ENCODE data around the gene MAFG. TPM values are rescaled to one million over a fixed set of nuclear protein-coding genes. Genes with fewer than 3 reads are reported as not detected.
A peak's percentile ranks its signal among the peaks of the same experiment; 100 is the strongest.

MAFG gene
- total and polyA plus RNA-seq, 2 donors (not counting 1 experiment from before 2014, with no cell fraction given), result 11.3 to 20.6 TPM

GRCh38 chr17:81917565-81918332, 9.8 kb downstream of the MAFG start, which contains the start of gene SIRT7:
SIRT7 (minus strand) TSS chr17:81918176; CDS start chr17:81918131, 45 bp downstream.
- Histone ChIP-seq H3K79me2 (ENCODE audit: control insufficient read depth, insufficient read depth, low read length) (peaks cover 54% of the 10 kb centered on the region), H3K36me3 (ENCODE audit: control insufficient read depth, insufficient read depth, low read length) (peaks cover 46% of the 10 kb centered on the region), H3K9me3 (ENCODE audit: control insufficient read depth, insufficient read depth, low read depth, low read length) (no peaks in the 10 kb centered on the region), H3K4me2 (ENCODE audit: extremely low read depth, insufficient read depth, low read length) (peak within 1 kb of the TSS; percentile 100), H3K4me3 (replicated peaks in 1 of 4; ENCODE audit: control extremely low read depth in 1 of 4, insufficient read depth in 1 of 4, low read depth in 3 of 4, low read length in 4 of 4) (peak within 1 kb of the TSS; percentile 64 to 74 (median 70)), H3K27me3 (ENCODE audit: control insufficient read depth, insufficient read depth, low read length) (no peaks in the 10 kb centered on the region), H4K20me1 (ENCODE audit: control insufficient read depth, extremely low read depth, insufficient read depth, low read length) (no peaks in the 10 kb centered on the region), H3K9ac (ENCODE audit: insufficient read depth, low read length) (peak within 1 kb of the TSS; percentile 72), H3K4me1 (ENCODE audit: control insufficient read depth, extremely low read depth, insufficient read depth, low read length) (peaks cover 15% of the 10 kb centered on the region), H3K27ac (ENCODE audit: insufficient read depth, low read length) (peak within 1 kb of the TSS; percentile 56), H2AFZ (ENCODE audit: low read length) (no peak within 1 kb of the TSS)
- peak; percentile 48 to 64 for DNase-seq (ENCODE audit: low read depth in 2 of 2)
- TF ChIP-seq, protein P1, sequence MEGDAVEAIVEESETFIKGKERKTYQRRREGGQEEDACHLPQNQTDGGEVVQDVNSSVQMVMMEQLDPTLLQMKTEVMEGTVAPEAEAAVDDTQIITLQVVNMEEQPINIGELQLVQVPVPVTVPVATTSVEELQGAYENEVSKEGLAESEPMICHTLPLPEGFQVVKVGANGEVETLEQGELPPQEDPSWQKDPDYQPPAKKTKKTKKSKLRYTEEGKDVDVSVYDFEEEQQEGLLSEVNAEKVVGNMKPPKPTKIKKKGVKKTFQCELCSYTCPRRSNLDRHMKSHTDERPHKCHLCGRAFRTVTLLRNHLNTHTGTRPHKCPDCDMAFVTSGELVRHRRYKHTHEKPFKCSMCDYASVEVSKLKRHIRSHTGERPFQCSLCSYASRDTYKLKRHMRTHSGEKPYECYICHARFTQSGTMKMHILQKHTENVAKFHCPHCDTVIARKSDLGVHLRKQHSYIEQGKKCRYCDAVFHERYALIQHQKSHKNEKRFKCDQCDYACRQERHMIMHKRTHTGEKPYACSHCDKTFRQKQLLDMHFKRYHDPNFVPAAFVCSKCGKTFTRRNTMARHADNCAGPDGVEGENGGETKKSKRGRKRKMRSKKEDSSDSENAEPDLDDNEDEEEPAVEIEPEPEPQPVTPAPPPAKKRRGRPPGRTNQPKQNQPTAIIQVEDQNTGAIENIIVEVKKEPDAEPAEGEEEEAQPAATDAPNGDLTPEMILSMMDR (conservative IDR thresholded peaks at IDR 0.05 in 1 of 2, IDR thresholded peaks at IDR 0.05 in 1 of 2; ENCODE audit: low read depth in 1 of 2, low read length in 2 of 2), result no peak
- TF ChIP-seq EZH2 (IDR thresholded peaks at IDR 0.05; ENCODE audit: low read length, missing control alignments), result no peak

- DNase-seq (ENCODE audit: low read depth in 2 of 2), result peak; percentile 41 to 72
- peaks cover 43% of the 10 kb centered on the region for H3K79me2 ChIP-seq (ENCODE audit: control insufficient read depth, insufficient read depth, low read length)
- no peaks in the 10 kb centered on the region for H3K9me3 ChIP-seq (ENCODE audit: control insufficient read depth, insufficient read depth, low read depth, low read length)
- TF ChIP-seq, protein P1 (conservative IDR thresholded peaks at IDR 0.05 in 1 of 2, IDR thresholded peaks at IDR 0.05 in 1 of 2; ENCODE audit: low read depth in 1 of 2, low read length in 2 of 2), result no peak
- TF ChIP-seq EZH2 (IDR thresholded peaks at IDR 0.05; ENCODE audit: low read length, missing control alignments), result no peak
- peak overlapping the region; percentile 100 for H3K4me2 ChIP-seq (ENCODE audit: extremely low read depth, insufficient read depth, low read length)
- peak overlapping the region; percentile 26 to 74 (median 70) for H3K4me3 ChIP-seq (replicated peaks in 1 of 4; ENCODE audit: control extremely low read depth in 1 of 4, insufficient read depth in 1 of 4, low read depth in 3 of 4, low read length in 4 of 4)
- H3K36me3 ChIP-seq (ENCODE audit: control insufficient read depth, insufficient read depth, low read length), result peaks cover 43% of the 10 kb centered on the region
- no peaks in the 10 kb centered on the region for H4K20me1 ChIP-seq (ENCODE audit: control insufficient read depth, extremely low read depth, insufficient read depth, low read length)
- no peaks in the 10 kb centered on the region for H3K27me3 ChIP-seq (ENCODE audit: control insufficient read depth, insufficient read depth, low read length)
- peak overlapping the region; percentile 12 for H3K27ac ChIP-seq (ENCODE audit: insufficient read depth, low read length)
- no peak overlapping the region for H3K9ac ChIP-seq (ENCODE audit: insufficient read depth, low read length)
- no peak overlapping the region for H2AFZ ChIP-seq (ENCODE audit: low read length)
- H3K4me1 ChIP-seq (ENCODE audit: control insufficient read depth, extremely low read depth, insufficient read depth, low read length), result peaks cover 13% of the 10 kb centered on the region
Measured at GRCh38 chr17:81916234-81917001, 11.1 kb downstream of the MAFG start.

DNA sequence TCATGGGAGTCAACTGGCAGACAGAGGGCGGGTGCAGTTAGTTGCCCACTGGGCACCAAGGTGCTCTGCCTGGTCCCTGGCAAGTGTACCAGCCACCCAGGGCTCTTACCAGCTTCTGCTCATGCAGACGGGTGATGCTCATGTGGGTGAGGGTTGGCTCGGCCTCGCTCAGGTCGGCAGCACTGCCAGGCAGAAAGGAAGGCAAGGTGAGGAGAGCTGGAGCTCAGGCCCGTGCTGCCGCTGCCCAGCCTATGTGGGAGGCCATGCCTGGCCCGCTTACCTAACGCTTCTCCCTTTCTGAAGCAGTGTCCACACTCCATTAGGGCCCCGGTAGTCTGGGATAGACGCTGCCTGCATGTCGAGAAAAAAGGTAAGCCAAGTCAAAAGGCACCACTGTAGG, 12.2 kb downstream of the MAFG start:
- Histone ChIP-seq H2AFZ (ENCODE audit: low read length) (no peak overlapping the region), H3K36me3 (ENCODE audit: control insufficient read depth, insufficient read depth, low read length) (peaks cover 38% of the 10 kb centered on the region), H3K27ac (ENCODE audit: insufficient read depth, low read length) (no peak overlapping the region), H3K4me1 (ENCODE audit: control insufficient read depth, extremely low read depth, insufficient read depth, low read length) (peaks cover 8% of the 10 kb centered on the region), H3K4me3 (replicated peaks in 1 of 4; ENCODE audit: control extremely low read depth in 1 of 4, insufficient read depth in 1 of 4, low read depth in 3 of 4, low read length in 4 of 4) (no peak overlapping the region), H4K20me1 (ENCODE audit: control insufficient read depth, extremely low read depth, insufficient read depth, low read length) (no peaks in the 10 kb centered on the region), H3K9me3 (ENCODE audit: control insufficient read depth, insufficient read depth, low read depth, low read length) (no peaks in the 10 kb centered on the region), H3K4me2 (ENCODE audit: extremely low read depth, insufficient read depth, low read length) (no peak overlapping the region), H3K79me2 (ENCODE audit: control insufficient read depth, insufficient read depth, low read length) (peaks cover 33% of the 10 kb centered on the region), H3K9ac (ENCODE audit: insufficient read depth, low read length) (no peak overlapping the region), H3K27me3 (ENCODE audit: control insufficient read depth, insufficient read depth, low read length) (no peaks in the 10 kb centered on the region)
- TF ChIP-seq, protein P1 (conservative IDR thresholded peaks at IDR 0.05 in 1 of 2, IDR thresholded peaks at IDR 0.05 in 1 of 2; ENCODE audit: low read depth in 1 of 2, low read length in 2 of 2), result no peak
- TF ChIP-seq EZH2 (IDR thresholded peaks at IDR 0.05; ENCODE audit: low read length, missing control alignments), result no peak
- DNase-seq (ENCODE audit: low read depth in 2 of 2), result no peak

Measured in fibroblast of lung (primary cell).